Left cardiac atrium (tissue), 4 donors: ENCODE results near the gene ABCA7. TPM values are rescaled to one million over a fixed set of nuclear protein-coding genes. Genes with fewer than 3 reads are reported as not detected.
A peak's percentile ranks its signal among the peaks of the same experiment; 100 is the strongest.

ENCODE experiments used
- ATAC-seq, 2 donors: fragments of 200-7000 bp; cut with Tn5 transposase; one replicate each; pipeline ENCODE4 v1.9.1; 2020; ENCODE audit warnings: mild to moderate bottlenecking in 2 of 2, moderate library complexity in 2 of 2
- DNase-seq: peaks from one replicate; pipeline ENCODE4 v3.0.0-alpha.2; 2020
- intact Hi-C, 2 donors: fragments of 100-400 bp; cut with DNase I; formaldehyde crosslinking; loops; one replicate each; pipeline versions ENCODE4 v1.14.1 to v1.15.1; 2022 to 2023
- total RNA-seq, 2 donors: library from RNA; stranded (reverse); fragmentation: NEBNext Ultra II Directional; extraction: Animal tissue kit (Norgen Biotek cat#: 25700); gene quantifications; one replicate each; pipeline ENCODE4 v1.2.1, GENCODE V29; 2021
- donor health status: DM: no; HTN: yes; CAD: no.
- donor health status: DM: no; HTN: yes; CAD: no; lungs with severe emphysema.
- donor health status: DM: yes; HTN: yes; CAD: no.
- donor health status: Dilated cardiomyopathy.

Gene ABCA7
- total RNA-seq, 2 donors from 2014 or later = 7.7 to 10.0 TPM

DNA sequence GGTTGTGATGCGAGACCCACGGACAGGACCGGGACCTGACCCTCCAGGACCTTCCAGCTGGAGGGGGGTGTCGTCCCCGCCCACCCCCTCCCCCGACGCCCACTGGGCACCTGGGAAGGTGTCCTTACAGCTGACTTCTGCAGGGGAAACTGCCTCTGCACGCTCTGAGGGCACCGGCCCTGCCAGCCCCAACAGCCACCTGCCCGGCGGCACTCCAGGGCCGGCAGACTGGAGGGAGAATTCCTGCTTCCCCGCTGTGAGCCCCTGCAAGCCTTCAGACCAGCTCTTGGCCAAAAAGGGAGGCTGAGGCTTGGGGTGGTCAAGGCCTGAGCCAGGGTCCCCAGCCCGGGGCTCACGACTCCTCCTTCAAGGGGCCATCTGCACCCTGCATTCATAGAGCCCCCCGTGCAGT, 12.3 kb upstream of the ABCA7 start:
- intact Hi-C loops = loop anchor here in 1 of 2 donors (5.0 kb wide), 1 partner anchor 75 kb away; the partner anchor contains the start of gene GPX4
- DNase-seq (no peak), ATAC-seq (peak; percentile 4)

GRCh38 chr19:1028062-1028926, 11.6 kb upstream of the ABCA7 start:
- intact Hi-C loops = loop anchor here in 1 of 2 donors (5.0 kb wide), 1 partner anchor 74 kb away; the partner anchor contains the start of gene GPX4
- peak; percentile 77 for DNase-seq
- ATAC-seq = peak; percentile 54 to 59

- intact Hi-C loops = no loop called here
- no peak for ATAC-seq
- DNase-seq = no peak
Observed at GRCh38 chr19:1032264-1032867, 7.5 kb upstream of the ABCA7 start.

DNA sequence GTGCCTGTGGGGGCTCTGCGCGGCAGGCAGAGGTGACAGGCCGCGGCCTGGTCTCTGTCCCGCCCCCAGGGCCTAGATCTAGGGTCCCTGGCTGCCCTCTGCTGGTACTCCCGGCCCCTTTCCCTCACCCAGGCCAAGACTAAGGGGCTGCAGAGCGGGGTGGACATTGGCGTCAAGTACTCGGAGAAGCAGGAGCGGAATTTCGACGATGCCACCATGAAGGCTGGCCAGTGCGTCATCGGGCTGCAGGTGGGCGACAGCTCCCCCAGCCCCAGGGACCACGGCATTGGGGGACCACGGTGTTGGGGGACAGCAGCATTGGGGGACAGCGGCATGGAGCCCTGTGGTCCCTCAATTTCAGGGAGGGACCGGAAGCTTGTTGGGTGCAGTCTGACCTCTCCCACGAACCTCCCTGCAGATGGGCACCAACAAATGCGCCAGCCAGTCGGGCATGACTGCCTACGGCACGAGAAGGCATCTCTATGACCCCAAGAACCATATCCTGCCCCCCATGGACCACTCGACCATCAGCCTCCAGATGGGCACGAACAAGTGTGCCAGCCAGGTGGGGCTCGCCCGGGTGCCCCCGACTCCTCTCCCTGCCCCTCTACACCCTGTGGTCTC, 3.8 kb upstream of the ABCA7 start:
- ATAC-seq (no peak), DNase-seq (peak; percentile 22)
- intact Hi-C loops = no loop called here

GRCh38 chr19:1037621-1038064, 2.3 kb upstream of the ABCA7 start:
- no peak for ATAC-seq
- peak; percentile 17 for DNase-seq
- intact Hi-C loops = no loop called here

DNA sequence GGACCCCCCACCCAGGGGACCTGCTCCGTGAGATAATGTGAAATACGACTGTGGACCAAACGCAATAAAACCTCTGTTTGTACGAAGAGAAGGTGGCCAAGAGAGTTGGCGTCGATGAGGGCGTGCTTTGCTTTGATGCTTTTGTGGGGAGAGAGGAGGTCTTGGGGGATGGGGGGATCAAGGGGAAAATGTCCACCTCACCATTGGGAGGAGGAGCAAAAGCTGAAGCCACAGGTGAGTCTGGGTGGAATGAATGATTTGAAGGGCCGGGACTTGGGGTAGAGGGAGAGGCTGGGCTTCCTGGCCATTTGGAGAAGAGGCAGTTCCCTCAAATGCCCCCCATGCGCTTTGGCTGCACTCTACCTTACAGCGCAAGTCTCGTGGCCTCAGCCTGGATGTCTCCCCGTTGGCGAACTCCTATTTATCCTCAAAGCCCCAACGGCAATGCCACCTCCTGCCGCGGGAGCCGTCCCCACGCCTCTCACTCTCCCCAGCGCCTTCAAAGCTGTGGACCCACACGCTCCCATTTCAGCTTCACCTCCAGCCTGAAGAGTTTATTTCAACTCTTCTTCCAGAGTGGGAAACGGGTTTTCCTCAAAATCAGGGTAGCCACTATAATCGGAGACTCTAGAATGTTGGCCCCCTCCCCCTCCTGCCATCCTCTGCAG, 795 bp upstream of the ABCA7 start:
- peak; percentile 29 for DNase-seq
- ATAC-seq = no peak
- intact Hi-C loops = no loop called here

DNA sequence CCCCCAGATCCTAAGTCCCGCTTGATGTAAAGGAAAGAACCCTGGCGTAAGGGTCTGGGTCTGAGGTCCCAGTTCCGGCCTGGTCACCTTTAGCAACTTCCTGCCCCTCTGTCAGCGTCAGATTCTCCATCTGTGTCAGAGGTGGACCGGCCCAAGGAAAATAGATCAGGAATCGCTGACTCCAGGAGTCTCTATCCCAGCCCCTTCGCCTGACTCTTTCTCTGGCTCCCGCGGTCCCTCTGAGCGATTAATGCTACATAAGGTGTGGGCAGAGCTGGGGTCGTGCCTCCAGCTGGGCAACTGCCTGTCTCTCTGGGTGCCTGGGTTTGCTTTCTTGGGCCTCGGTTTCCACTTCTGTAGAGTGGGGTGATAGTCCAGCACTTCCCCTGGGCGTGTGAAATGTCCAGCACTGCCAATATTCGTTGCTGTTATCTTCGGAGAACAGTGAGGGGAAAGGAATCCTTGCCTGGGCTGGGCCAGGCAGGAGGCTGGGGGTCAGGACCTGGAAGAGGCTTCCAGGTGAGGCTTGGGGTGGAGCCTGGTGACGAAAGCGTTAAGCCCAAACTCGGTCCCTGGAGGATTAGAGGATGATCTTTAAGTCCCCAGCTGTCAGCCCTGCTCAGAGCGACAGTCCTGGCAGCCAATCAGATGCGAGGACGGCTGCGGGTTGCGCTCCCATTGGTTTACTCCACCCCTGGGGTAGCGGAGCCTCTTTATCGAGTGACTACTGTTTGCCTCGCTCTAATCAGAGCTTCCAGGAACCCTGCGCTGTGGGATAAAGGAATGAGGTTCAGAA, 767 bp downstream of the ABCA7 start:
- ATAC-seq (peak; percentile 73 to 75), DNase-seq (peak; percentile 92)
- intact Hi-C loops = no loop called here

GRCh38 chr19:1041272-1041834, 1.4 kb downstream of the ABCA7 start:
- ATAC-seq = no peak
- no peak for DNase-seq
- intact Hi-C loops = no loop called here

DNA sequence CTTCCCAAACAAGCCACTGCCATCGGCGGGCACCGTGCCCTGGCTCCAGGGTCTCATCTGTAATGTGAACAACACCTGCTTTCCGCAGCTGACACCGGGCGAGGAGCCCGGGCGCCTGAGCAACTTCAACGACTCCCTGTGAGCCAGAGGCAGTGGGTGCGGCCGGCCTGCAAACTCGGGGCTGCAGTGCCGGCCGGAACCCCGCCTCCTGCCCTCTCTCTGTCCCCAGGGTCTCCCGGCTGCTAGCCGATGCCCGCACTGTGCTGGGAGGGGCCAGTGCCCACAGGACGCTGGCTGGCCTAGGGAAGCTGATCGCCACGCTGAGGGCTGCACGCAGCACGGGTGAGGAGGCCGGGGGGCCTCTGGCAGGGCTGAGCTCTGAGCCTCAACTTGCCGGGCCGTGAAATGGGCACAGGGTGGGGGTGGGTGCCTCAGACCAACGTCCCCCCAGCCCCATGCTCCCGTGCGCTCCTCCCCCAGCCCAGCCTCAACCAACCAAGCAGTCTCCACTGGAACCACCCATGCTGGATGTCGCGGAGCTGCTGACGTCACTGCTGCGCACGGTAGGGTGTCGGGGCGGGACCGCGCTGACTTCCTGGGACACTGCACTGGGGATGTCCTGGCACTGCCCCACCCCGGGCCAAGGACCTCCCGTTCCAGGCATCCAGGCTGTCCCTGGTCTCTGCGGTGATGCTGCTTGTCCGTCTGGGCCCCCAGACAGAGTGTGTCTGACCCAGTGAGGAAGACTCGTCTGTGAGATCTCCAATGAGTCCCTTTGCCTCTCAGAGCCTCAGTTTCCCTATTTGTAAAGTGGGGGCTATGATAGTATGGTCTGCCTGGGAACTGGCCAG, 2.2 kb downstream of the ABCA7 start:
- ATAC-seq = no peak
- intact Hi-C loops = no loop called here
- DNase-seq = peak; percentile 36

GRCh38 chr19:1042689-1043511, 3.0 kb downstream of the ABCA7 start:
- DNase-seq (peak; percentile 26), ATAC-seq (no peak)
- intact Hi-C loops = no loop called here

- ATAC-seq (no peak), DNase-seq (peak; percentile 24)
- intact Hi-C loops = no loop called here
Observed at GRCh38 chr19:1045247-1045603, 5.3 kb downstream of the ABCA7 start.

DNA sequence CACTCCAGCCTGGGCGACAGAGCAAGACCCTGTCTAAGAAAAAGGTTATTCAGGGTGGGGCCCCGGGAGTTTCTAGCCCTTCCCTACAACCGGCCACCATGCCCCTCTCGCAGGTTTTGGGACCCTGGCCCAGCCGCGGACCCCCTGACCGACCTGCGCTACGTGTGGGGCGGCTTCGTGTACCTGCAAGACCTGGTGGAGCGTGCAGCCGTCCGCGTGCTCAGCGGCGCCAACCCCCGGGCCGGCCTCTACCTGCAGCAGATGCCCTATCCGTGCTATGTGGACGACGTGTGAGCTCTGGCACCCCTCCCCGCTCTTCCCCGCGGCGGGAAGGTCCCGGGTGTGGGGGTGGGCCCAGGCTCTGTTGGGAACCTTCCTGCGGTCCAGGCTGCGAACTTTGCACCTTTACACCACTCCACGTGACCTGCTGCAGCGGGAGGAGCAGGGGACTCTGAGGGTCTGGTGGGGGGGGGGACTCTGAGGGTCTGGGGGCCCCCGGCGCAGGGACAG, 6.3 kb downstream of the ABCA7 start:
- ATAC-seq = no peak
- DNase-seq = no peak
- intact Hi-C loops = no loop called here

GRCh38 chr19:1046836-1047695, 7.2 kb downstream of the ABCA7 start:
- DNase-seq = peak; percentile 31
- intact Hi-C loops = no loop called here
- ATAC-seq = no peak

DNA sequence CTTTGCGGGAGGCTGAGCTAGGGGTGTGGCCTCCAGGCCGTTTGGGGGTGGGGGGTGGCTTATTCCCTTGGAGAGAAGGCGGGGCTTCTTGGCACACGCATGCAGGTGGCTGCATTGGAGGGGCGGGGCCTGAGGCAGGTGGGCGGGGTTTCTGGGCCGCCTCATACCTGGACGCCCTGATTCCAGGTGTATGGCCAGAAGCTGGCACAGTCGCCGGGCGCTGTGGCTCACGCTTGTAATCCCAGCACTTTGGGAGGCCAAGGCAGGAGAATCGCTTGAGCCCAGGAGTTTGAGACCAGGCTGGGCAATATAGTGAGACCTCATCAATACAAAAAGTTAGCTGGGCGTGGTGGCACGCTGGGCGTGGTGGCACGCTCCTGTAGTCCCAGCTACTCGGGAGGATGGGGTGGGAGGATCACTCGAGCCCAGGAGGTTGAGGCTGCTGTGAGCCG, 7.8 kb downstream of the ABCA7 start:
- ATAC-seq = no peak
- no peak for DNase-seq

GRCh38 chr19:1049106-1049505, 9.2 kb downstream of the ABCA7 start:
- no peak for ATAC-seq
- intact Hi-C loops = no loop called here
- DNase-seq = no peak

More for the DNA sequence above, 7.8 kb downstream of the ABCA7 start:
- intact Hi-C loops = no loop called here

- DNase-seq (no peak), ATAC-seq (no peak)
- intact Hi-C loops = no loop called here
Observed at GRCh38 chr19:1049800-1050199, 9.9 kb downstream of the ABCA7 start.
